ENCODE data around the gene RREB1. TPM values are rescaled to one million over a fixed set of nuclear protein-coding genes. Genes with fewer than 3 reads are reported as not detected.

RREB1 gene
- total RNA-seq, 1 experiment from 2014 or later: 35.8 TPM

GRCh38 chr6:7184502-7184901 lies 76.7 kb downstream of the RREB1 start:
- Histone ChIP-seq H3K4me1 (ENCODE audit: insufficient read depth, low read length) (no peaks in the 10 kb centered on the region), H3K27ac (ENCODE audit: insufficient read length, low read depth, low read length) (no peak overlapping the region), H3K79me1 (ENCODE audit: insufficient read depth, low read depth, low read length, poor library complexity, severe bottlenecking) (no peaks in the 10 kb centered on the region), H4K20me1 (ENCODE audit: control insufficient read depth, insufficient read depth, insufficient read length) (peaks cover 2% of the 10 kb centered on the region), H2BK15ac (ENCODE audit: low read depth, low read length) (no peak overlapping the region), H3K79me2 (ENCODE audit: insufficient read depth, low read length) (no peaks in the 10 kb centered on the region), H2BK5ac (ENCODE audit: insufficient read length, low read length) (no peak overlapping the region), H3K4ac (ENCODE audit: low read depth, low read length) (no peak overlapping the region), H3K14ac (ENCODE audit: insufficient read depth, low read length) (no peak overlapping the region), H2BK12ac (ENCODE audit: insufficient read length, low read depth, low read length) (no peak overlapping the region), H3K27me3 (ENCODE audit: insufficient read depth, low read length) (no peaks in the 10 kb centered on the region), H3K4me2 (ENCODE audit: insufficient read depth, insufficient read length, low read length) (no peak overlapping the region), H3K56ac (ENCODE audit: insufficient read length, low read depth, low read length) (no peak overlapping the region), H2BK20ac (ENCODE audit: low read depth, low read length, poor library complexity, severe bottlenecking) (no peak overlapping the region), H2BK120ac (ENCODE audit: low read depth, low read length, poor library complexity, severe bottlenecking) (no peak overlapping the region), H3K23me2 (ENCODE audit: insufficient read length, low read depth, low read length, poor library complexity, severe bottlenecking) (no peaks in the 10 kb centered on the region), H3K18ac (ENCODE audit: insufficient read length, low read depth, low read length) (no peak overlapping the region), H2AK5ac (ENCODE audit: insufficient read length, low read length) (no peak overlapping the region), H4K8ac (replicated peaks; ENCODE audit: insufficient read length, low read depth, low read length) (no peak overlapping the region), H2AFZ (ENCODE audit: low read length) (no peak overlapping the region), H3K23ac (ENCODE audit: insufficient read length, low read depth, low read length) (no peak overlapping the region), H4K91ac (ENCODE audit: insufficient read length, low read depth, low read length) (no peak overlapping the region), H4K5ac (ENCODE audit: insufficient read length, low read depth, low read length) (no peak overlapping the region), H3K9me3 (ENCODE audit: control insufficient read depth, low read depth, low read length) (no peaks in the 10 kb centered on the region), H3T11ph (ENCODE audit: low read length) (no peak overlapping the region), H3K9ac (ENCODE audit: extremely low read depth, insufficient read length, low read length) (no peak overlapping the region)
- WGBS (ENCODE audit: extremely low coverage, insufficient read length, low lambda C conversion rate): no CpG with 5 or more reads among the region's 1 CpG
- no peak overlapping the region for H3K4me3 Mint-ChIP-seq
- peaks cover 13 to 52% (median 39%) of the 10 kb centered on the region in 3 experiments for H3K36me3 Mint-ChIP-seq (ENCODE audit: insufficient read depth in 1 of 3, low read depth in 3 of 3)
- H3K9me3 Mint-ChIP-seq: no peaks in the 10 kb centered on the region
- no peaks in the 10 kb centered on the region; a peak in 1 of 4 replicates for H3K4me1 Mint-ChIP-seq
- no peaks in the 10 kb centered on the region for H3K27me3 Mint-ChIP-seq (ENCODE audit: low read depth)
- no peak for TF ChIP-seq CTCF (conservative IDR thresholded peaks at IDR 0.05)
- no peak for DNase-seq
- H3K27ac Mint-ChIP-seq: no peak overlapping the region

All from H9 (cell line).